Cardiac muscle cell (in vitro differentiated cells and primary cell): Measurements from ENCODE around the gene CCDC78. TPM values are rescaled to one million over a fixed set of nuclear protein-coding genes. Genes with fewer than 3 reads are reported as not detected.
A peak's percentile ranks its signal among the peaks of the same experiment; 100 is the strongest.

Experiments used
- DNase-seq, 2 donors: peaks; one replicate each; pipeline versions ENCODE4 v3.0.0 to v3.0.0-alpha.2; 2010 to 2017; ENCODE audit warnings: low read depth in 1 of 2, low spot score in 1 of 2
- H3K27ac ChIP-seq: fragments of 200-600 bp; sonication (generic); 2 replicates; pipeline ENCODE4 v1.5.1; 2016
- H3K27me3 ChIP-seq: fragments of 200-600 bp; sonication (generic); 2 replicates; pipeline ENCODE4 v1.6.0; 2016; ENCODE audit warnings: control low read depth
- H3K36me3 ChIP-seq: fragments of 200-600 bp; sonication (generic); 2 replicates; pipeline ENCODE4 v1.5.1; 2016; ENCODE audit warnings: control low read depth
- H3K4me1 ChIP-seq: fragments of 200-600 bp; sonication (generic); 2 replicates; pipeline ENCODE4 v1.8.1; 2017; ENCODE audit warnings: low read depth, mild to moderate bottlenecking, mixed run types
- H3K4me3 ChIP-seq: fragments of 200-600 bp; sonication (generic); 2 replicates; pipeline ENCODE4 v1.5.1; 2016; ENCODE audit warnings: mild to moderate bottlenecking
- H3K9me3 ChIP-seq: fragments of 200-600 bp; sonication (generic); 2 replicates; pipeline ENCODE4 v1.5.1; 2017; ENCODE audit warnings: low read depth, mild to moderate bottlenecking, control low read depth
- polyA plus RNA-seq: library from polyadenylated mRNA; unstranded; fragments of >200 nt; fragmentation: Nextera tagmentation; extraction: Ambion mirVana; gene quantifications from 2 replicates; pipeline ENCODE4 v1.2.1, GENCODE V29; 2016
- total RNA-seq: library from RNA; depleted of rRNA; stranded (reverse); fragments of >200 nt; gene quantifications from 2 replicates; pipeline ENCODE4 v1.2.3, GENCODE V29; 2016
- TF ChIP-seq, protein P1 (sequence below): IDR thresholded peaks from 2 replicates; pipeline ENCODE4 v1.5.1; 2012; ENCODE audit warnings: low read depth, mild to moderate bottlenecking, low read length

The CCDC78 gene
- 9.7 and 16.5 TPM in 2 replicates for total RNA-seq
- 3.6 and 4.2 TPM in 2 replicates for polyA plus RNA-seq

DNA sequence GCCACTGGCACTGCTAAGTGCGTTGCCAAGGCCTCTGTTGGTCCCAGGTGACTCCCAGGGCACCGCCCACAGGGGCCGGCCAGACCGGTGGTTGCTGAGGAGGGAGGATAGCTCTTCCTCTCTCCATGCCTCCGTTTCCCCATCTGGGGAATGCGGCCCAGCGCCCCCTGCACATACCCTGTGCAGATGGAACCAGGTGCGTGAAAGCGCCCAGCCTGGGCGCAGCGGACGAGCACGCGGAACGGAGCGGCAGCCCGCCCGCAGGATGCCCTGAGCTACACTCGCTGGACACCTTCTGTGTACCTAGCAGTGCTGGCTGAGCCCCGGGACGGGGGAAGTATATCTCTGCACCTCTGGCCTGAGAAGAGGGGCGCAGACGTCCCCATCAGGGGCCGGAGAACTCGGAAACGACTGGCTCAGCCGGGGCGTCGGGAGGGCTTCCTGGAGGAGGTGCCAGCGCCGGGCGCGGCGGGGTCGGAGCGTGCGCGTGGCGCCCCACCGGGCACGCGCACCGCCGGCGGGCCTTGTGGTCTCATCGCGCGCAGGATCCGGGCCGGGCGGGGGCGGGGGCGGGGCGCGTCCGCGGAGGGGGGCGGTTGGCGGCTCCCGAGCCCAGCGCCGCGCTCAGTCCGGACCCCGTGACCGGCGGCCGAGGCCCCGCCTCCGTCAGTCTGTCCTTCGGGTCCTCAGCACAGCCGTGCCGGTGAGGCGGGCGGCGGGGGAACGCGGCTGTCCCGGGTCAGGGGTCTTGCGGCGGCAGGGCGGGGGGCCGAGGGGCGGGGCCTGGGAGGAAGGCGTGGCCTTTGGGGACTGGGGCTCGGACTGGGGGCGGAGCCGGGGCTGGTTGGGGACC lies at the start of gene CCDC78, which contains the start of gene HAGHL:
Gene CCDC78, minus strand, starts transcription at position 6 of the 853 bp plus-strand sequence. CDS start 76 bp downstream, outside the sequence.
Gene HAGHL, plus strand, starts transcription at position 669 of the 853 bp plus-strand sequence. CDS start 404 bp downstream, outside the sequence.
- Histone ChIP-seq H3K27ac (no peak within 1 kb of the TSS), H3K9me3 (no peaks in the 10 kb centered on the region), H3K4me1 (peaks cover 2% of the 10 kb centered on the region), H3K27me3 (no peaks in the 10 kb centered on the region), H3K36me3 (no peaks in the 10 kb centered on the region), H3K4me3 (peak within 1 kb of the TSS; percentile 38)
- TF ChIP-seq, protein P1, sequence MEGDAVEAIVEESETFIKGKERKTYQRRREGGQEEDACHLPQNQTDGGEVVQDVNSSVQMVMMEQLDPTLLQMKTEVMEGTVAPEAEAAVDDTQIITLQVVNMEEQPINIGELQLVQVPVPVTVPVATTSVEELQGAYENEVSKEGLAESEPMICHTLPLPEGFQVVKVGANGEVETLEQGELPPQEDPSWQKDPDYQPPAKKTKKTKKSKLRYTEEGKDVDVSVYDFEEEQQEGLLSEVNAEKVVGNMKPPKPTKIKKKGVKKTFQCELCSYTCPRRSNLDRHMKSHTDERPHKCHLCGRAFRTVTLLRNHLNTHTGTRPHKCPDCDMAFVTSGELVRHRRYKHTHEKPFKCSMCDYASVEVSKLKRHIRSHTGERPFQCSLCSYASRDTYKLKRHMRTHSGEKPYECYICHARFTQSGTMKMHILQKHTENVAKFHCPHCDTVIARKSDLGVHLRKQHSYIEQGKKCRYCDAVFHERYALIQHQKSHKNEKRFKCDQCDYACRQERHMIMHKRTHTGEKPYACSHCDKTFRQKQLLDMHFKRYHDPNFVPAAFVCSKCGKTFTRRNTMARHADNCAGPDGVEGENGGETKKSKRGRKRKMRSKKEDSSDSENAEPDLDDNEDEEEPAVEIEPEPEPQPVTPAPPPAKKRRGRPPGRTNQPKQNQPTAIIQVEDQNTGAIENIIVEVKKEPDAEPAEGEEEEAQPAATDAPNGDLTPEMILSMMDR = no peak
- DNase-seq = peak; percentile 56 to 71

DNA sequence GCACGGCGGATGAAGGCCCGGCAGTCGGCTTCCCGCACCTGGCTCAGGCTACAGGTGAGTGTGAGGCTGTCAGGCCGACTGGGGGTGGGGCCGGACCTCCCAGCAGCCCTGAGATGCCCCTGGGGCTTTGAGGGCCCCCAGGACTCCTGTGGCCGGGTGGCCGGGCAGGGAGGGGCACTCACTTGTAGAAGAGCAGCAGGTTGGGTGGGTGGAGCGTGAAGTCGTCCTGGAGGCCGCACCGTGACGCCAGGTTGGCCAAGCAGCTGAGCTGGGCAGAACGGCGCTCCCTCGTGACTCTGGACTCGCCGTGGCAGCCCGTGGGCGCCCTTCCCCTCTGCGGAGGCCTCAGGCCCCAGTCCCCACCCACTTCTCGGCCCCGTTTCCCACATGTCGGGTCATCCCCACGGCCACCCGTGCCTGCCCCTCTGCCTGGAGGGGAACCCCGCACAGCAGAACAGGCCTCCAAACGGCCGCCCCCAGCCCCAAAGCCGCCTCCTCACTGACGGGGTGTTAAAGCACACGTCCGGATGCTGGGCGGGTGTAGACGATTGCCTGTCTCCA lies 49.1 kb upstream of the CCDC78 start:
- Histone ChIP-seq H3K36me3 (no peaks in the 10 kb centered on the region), H3K4me1 (peaks cover 8% of the 10 kb centered on the region), H3K27ac (no peak overlapping the region), H3K4me3 (no peak overlapping the region), H3K9me3 (no peaks in the 10 kb centered on the region), H3K27me3 (no peaks in the 10 kb centered on the region)
- TF ChIP-seq, protein P1 = no peak
- no peak for DNase-seq

DNA sequence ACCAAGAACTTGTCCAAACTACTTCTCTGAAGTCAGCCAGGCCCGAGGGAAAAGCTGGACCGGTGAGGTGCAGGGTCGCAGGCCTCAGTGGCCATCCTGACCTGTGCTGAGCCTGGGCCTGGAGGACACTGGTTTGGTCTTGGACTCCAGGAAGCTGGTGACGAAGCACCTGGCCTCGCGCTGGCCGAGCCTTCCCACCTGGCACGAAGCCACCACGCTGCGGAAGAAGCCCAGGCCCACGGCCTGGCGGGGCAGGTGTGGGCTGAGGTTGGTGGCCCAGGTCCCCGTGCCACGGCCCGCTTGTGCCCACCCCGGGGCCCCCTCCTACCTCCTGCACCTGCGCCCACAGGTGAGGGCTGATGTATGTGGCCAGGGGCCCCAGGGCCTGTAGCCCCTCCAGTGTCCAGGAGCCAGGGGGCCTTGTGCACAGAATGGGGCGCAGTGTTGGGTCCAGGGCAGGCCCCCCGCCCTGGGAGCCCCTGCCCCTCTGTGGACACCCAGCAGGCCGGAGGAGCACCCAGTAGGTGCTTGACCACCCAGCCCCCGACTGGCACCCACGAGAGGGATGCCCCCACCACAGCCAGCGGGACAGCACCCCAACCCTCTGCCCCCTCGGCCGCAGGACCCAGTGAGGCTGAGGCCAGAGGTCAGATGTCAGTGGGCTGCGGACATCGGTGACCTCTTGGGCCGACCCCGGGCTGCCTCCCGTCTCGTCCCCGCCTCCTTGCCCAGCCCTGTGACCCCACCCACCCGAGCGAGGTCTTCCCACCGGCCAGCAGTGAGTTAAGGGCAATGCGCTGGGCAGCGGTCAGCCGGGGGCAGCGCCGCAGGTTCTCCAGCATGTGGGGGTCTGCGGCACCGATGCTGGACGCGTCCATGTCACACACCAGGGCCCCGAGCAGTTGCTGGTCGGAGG lies 48.1 kb upstream of the CCDC78 start:
- H3K27ac ChIP-seq = no peak overlapping the region
- no peaks in the 10 kb centered on the region for H3K9me3 ChIP-seq
- TF ChIP-seq, protein P1 = no peak
- no peak for DNase-seq
- no peaks in the 10 kb centered on the region for H3K27me3 ChIP-seq
- H3K36me3 ChIP-seq = no peaks in the 10 kb centered on the region
- peaks cover 8% of the 10 kb centered on the region for H3K4me1 ChIP-seq
- no peak overlapping the region for H3K4me3 ChIP-seq

DNA sequence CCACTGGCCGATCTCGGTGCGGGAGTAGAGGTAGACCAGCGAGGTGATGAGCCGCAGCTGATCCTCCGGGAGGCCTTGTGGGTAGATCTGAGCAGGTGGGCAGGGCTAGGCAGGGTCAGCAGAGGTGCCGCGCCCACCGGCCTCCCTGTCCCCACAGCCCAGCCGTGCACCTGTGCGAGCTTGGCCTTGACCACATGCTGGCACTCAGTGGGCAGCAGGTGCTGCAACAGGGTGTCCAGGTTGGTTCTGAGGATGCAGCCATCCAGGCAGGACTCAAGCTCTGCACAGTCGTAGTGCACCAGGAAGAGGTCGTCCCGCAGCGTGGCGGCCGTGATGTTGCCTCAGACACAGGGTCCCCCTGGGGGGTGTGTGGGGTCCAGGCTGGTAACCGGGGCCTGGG lies 46.7 kb upstream of the CCDC78 start:
- H3K9me3 ChIP-seq = no peaks in the 10 kb centered on the region

More for the DNA sequence above, 46.7 kb upstream of the CCDC78 start:
- Histone ChIP-seq H3K4me1 (peaks cover 6% of the 10 kb centered on the region), H3K36me3 (no peaks in the 10 kb centered on the region), H3K27me3 (no peaks in the 10 kb centered on the region), H3K4me3 (no peak overlapping the region), H3K27ac (no peak overlapping the region)
- no peak for DNase-seq
- TF ChIP-seq, protein P1 = no peak
